Lung microvascular endothelial cell (primary cell): ENCODE data around the gene DDX5. TPM values are rescaled to one million over a fixed set of nuclear protein-coding genes. Genes with fewer than 3 reads are reported as not detected.
A peak's percentile ranks its signal among the peaks of the same experiment; 100 is the strongest.

ENCODE experiments used
- DNase-seq, 2 donors: peaks; one replicate each; pipeline versions ENCODE4 v3.0.0 to v3.0.0-alpha.2; 2010; ENCODE audit warnings: low read depth in 2 of 2
- total RNA-seq: library from RNA; depleted of rRNA; stranded (reverse); fragments of >200 nt; gene quantifications from 2 replicates; pipeline ENCODE4 v1.2.1, GENCODE V29; 2014

The DDX5 gene
- total RNA-seq, 1 donor from 2014 or later = 429 TPM

- DNase-seq = peak in 1 of 2 donors; percentile 88
Observed at GRCh38 chr17:64448665-64449512, 57.2 kb downstream of the DDX5 start, which contains the start of gene MILR1. TSS of gene MILR1 (plus strand) at chr17:64449115. CDS start at chr17:64449169, 54 bp downstream.

Other genes starting within 250 kb of the DDX5 start
- 19.4 and 36.1 TPM in 2 replicates for gene TEX2, start 243.0 kb downstream of the DDX5 start, total RNA-seq
- gene PECAM1, start 115.4 kb downstream of the DDX5 start, total RNA-seq = 395 and 423 TPM in 2 replicates
- gene MILR1, start 57.2 kb downstream of the DDX5 start, total RNA-seq = 0.60 and 0.65 TPM in 2 replicates
- gene POLG2, start 9.2 kb downstream of the DDX5 start, total RNA-seq = 4.8 and 5.6 TPM in 2 replicates
- gene CEP95, start 688 bp upstream of the DDX5 start, total RNA-seq = 13.5 and 16.1 TPM in 2 replicates
- gene SMURF2, start 156.0 kb upstream of the DDX5 start, total RNA-seq = 57.5 and 65.4 TPM in 2 replicates